HepG2 (cell line): ENCODE data around the gene CTF1. TPM values are rescaled to one million over a fixed set of nuclear protein-coding genes. Genes with fewer than 3 reads are reported as not detected.

Experiments
- CEBPZ ChIP-seq: IDR thresholded peaks from 2 replicates; pipeline ENCODE4 v1.6.1; 2012; ENCODE audit warnings: low read length, improper control_type of control experiment
- DMTF1 ChIP-seq: sonication (generic); formaldehyde crosslinking; IDR thresholded peaks from 2 replicates; pipeline ENCODE4 v1.4.0; 2020; ENCODE audit warnings: mild to moderate bottlenecking, missing genetic modification reagents
- ISX ChIP-seq: sonication (generic); formaldehyde crosslinking; conservative IDR thresholded peaks from 2 replicates; pipeline ENCODE4 v1.5.0; 2020; ENCODE audit warnings: missing genetic modification reagents
- NONO ChIP-seq, 2 experiments: fragments of 450-650 bp in 1 of 2; sonication (generic) in 1 of 2; formaldehyde crosslinking in 1 of 2; IDR thresholded peaks in 1 of 2; conservative IDR thresholded peaks in 1 of 2; 2 replicates each; pipeline versions ENCODE4 v1.6.1 to v1.8.0; 2017 to 2022; ENCODE audit warnings: mild to moderate bottlenecking in 1 of 2, missing genetic modification reagents in 1 of 2, moderate library complexity in 1 of 2
- SKI ChIP-seq: fragments of 450-650 bp; IDR thresholded peaks from one replicate; pipeline ENCODE4 v1.6.1; 2018; ENCODE audit warnings: mild to moderate bottlenecking; ENCODE audit not compliant: partially characterized antibody
- TFDP1 ChIP-seq: IDR thresholded peaks from 2 replicates; pipeline ENCODE4 v1.6.1; 2016; ENCODE audit warnings: missing compliant biosample characterization, missing genetic modification reagents, borderline replicate concordance
- THAP9 ChIP-seq: sonication (generic); formaldehyde crosslinking; IDR thresholded peaks from 2 replicates; pipeline ENCODE4; 2020; ENCODE audit warnings: missing genetic modification reagents, mild to moderate bottlenecking, borderline replicate concordance
- ZHX2 ChIP-seq, 2 experiments: sonication (generic) in 1 of 2; formaldehyde crosslinking in 1 of 2; IDR thresholded peaks; 2 replicates each; pipeline versions ENCODE4 v1.6.1 to v1.9.0; 2014 to 2022; ENCODE audit warnings: antibody characterized with exemption in 1 of 2, borderline replicate concordance in 1 of 2, inconsistent platforms in 1 of 2, low read depth in 1 of 2, missing genetic modification reagents in 1 of 2
- ZNF337 ChIP-seq: sonication (generic); formaldehyde crosslinking; IDR thresholded peaks from 2 replicates; pipeline ENCODE4 v1.5.1; 2020; ENCODE audit warnings: missing genetic modification reagents, low read depth, mild to moderate bottlenecking, borderline replicate concordance
- ZNF614 ChIP-seq: IDR thresholded peaks from 2 replicates; pipeline ENCODE4 v1.6.1; 2018; ENCODE audit warnings: missing biosample characterization, missing genetic modification reagents, inconsistent platforms, borderline replicate concordance
- polyA plus RNA-seq, 8 experiments: library from polyadenylated mRNA; depleted of rRNA in 3 of 8; stranded (reverse) in 7 of 8; unstranded in 1 of 8; fragments of >200 nt; fragmentation: Illumina TruSeq in 4 of 8; extraction: Trizol in 4 of 8; gene quantifications; 2 replicates each; pipeline versions ENCODE4 v1.2.1 to v1.2.3, GENCODE V29; 2011 to 2016; ENCODE audit warnings: low read depth in 4 of 8, missing spikeins in 1 of 8, mixed read lengths in 1 of 8; ENCODE audit not compliant: insufficient read depth in 1 of 8
- total RNA-seq, 5 experiments: library from RNA; depleted of rRNA; stranded (reverse); fragments of >200 nt; fragmentation: Illumina TruSeq; extraction: Trizol; gene quantifications; 2 replicates each; pipeline ENCODE4 v1.2.3, GENCODE V29; 2016; ENCODE audit warnings: low read depth in 1 of 5

Gene CTF1
- total and polyA plus RNA-seq, 2 of the 13 experiments (the other 11 are each of a cell fraction or from before 2014, with no cell fraction given): 0.13 to 1.8 TPM

GRCh38 chr16:30922960-30923535, 26.6 kb downstream of the CTF1 start (continued):
- TF ChIP-seq TFDP1 (no peak), DMTF1 (no peak), NONO (IDR thresholded peaks at IDR 0.05) (no peak), NONO (CRISPR knock-in tag; conservative IDR thresholded peaks at IDR 0.05) (no peak), ZNF614 (no peak), CEBPZ (no peak), ZHX2 (IDR thresholded peaks at IDR 0.05; ENCODE audit: low read depth) (peak; percentile 86; the same call in 1 of the 2 replicates), ZHX2 (CRISPR knock-in tag; IDR thresholded peaks at IDR 0.05; ENCODE audit: borderline replicate concordance) (no peak), ZNF337 (CRISPR knock-in tag) (no peak), SKI (no peak), ISX (no peak), THAP9 (peak; percentile 83; the same call in 1 of the 2 replicates)
